ENCODE results near the gene LCN2.

DNA sequence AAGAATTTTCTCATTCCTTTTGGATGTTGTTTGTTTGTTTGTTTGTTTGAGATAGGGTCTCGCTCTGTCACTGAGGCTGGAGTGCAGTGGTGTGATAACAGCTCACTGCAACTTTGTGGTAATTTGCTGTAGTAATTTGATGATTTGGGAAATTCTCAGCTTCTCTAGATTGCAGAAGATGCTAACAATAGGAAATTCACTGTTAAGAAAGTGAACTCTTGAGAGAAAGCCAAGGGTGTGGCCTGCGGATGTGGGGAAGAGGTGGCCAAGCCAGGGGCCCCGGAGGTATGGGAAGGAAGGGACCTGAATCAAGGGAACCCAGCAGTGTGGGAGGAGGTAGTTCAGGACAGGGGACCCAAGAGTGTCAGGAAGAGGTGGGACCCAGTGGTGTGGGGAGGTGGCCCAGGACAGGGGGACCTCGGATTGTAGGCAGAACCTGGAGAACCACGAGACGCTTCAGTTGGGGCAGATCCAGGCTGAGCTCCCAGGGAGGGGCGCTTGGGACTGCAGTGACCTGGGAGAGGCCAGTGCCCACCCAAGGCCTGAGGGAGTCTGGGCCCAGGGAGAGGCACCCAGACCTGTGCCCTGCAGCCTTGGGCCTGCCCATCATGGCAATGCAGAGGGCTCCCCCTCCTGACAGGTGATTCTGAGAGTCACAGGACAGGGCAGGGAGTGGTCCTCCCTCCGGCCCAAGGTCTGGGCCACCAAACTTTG is 5.6 kb upstream of the LCN2 start:
- TF ChIP-seq SP1 (IDR thresholded peaks at IDR 0.05) = no peak
- no peak for TF ChIP-seq FOXK2 (IDR thresholded peaks at IDR 0.05)
- TF ChIP-seq HDGF (IDR thresholded peaks at IDR 0.05; ENCODE audit: borderline replicate concordance) = no peak
- no peak for TF ChIP-seq ELF4 (IDR thresholded peaks at IDR 0.05)

Data from HEK293T (cell line).